Posterior vena cava (tissue), 2 donors: ENCODE measurements around the gene SSTR5. TPM values are rescaled to one million over a fixed set of nuclear protein-coding genes. Genes with fewer than 3 reads are reported as not detected.

Experiments used
- DNase-seq: peaks from one replicate; pipeline ENCODE4 v3.0.0-alpha.2; 2020; ENCODE audit warnings: low spot score
- intact Hi-C, 2 donors: fragments of 100-400 bp; cut with DNase I; formaldehyde crosslinking; loops; one replicate each; pipeline versions ENCODE4 v1.14.1 to v1.14.2; 2022 to 2023
- total RNA-seq, 2 donors: library from RNA; stranded (reverse); fragmentation: NEBNext Ultra II Directional; extraction: Animal tissue kit (Norgen Biotek cat#: 25700); gene quantifications; one replicate each; pipeline ENCODE4 v1.2.1, GENCODE V29; 2021
- donor health status: DM: yes; HTN: yes; CAD: no.
- donor health status: DM: yes; HTN: yes; CAD: no.

The SSTR5 gene
- total RNA-seq, 2 donors from 2014 or later, result not detected

- intact Hi-C loops, result no loop called here
- no peak for DNase-seq
These were observed 23.9 kb downstream of the SSTR5 start, which contains the start of gene C1QTNF8 for GRCh38 chr16:1096169-1097082. TSS of gene C1QTNF8 (minus strand) at chr16:1096244. CDS start at chr16:1094922, 1,322 bp downstream.

GRCh38 chr16:1097156-1097555 is 24.6 kb downstream of the SSTR5 start:
- intact Hi-C loops, result no loop called here
- DNase-seq, result no peak

- intact Hi-C loops, result no loop called here
- no peak for DNase-seq
These were observed 25.3 kb downstream of the SSTR5 start for GRCh38 chr16:1097800-1098199.

DNA sequence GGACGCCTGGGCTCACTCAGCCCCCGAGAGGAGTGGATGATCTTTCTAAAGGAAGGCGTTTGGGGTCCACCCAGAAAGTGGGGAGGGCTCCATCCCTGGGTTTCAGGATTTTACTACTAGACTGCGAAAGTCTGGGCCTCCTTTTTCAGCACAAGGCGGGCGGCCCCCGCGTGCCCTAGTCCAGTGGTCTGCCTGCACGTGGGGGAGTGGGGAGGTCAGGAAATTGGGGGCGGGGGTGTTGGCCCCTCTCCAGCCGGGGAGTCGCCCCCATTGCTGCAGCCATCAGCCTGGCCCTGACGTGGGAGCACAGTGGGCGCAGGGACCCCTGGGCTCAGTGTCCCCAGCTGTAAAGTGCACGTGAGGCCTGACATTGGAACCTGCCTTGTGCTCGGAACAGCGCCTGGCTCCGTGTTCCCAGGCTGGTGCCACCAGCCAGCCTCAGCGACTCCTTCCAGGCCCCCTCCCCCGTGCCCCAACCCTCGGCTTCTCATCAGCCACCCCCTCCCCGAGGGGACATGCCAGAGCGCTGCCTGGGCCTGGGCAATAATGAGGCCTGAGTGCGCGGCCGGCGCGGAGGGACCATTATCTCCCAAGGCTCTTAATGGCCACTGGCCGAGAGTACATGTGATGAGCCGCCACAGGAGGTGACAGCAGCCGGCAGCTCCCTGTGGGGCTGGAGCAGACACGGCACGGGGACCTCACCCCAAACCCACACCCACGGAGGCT is 25.9 kb downstream of the SSTR5 start:
- intact Hi-C loops, result no loop called here

DNA sequence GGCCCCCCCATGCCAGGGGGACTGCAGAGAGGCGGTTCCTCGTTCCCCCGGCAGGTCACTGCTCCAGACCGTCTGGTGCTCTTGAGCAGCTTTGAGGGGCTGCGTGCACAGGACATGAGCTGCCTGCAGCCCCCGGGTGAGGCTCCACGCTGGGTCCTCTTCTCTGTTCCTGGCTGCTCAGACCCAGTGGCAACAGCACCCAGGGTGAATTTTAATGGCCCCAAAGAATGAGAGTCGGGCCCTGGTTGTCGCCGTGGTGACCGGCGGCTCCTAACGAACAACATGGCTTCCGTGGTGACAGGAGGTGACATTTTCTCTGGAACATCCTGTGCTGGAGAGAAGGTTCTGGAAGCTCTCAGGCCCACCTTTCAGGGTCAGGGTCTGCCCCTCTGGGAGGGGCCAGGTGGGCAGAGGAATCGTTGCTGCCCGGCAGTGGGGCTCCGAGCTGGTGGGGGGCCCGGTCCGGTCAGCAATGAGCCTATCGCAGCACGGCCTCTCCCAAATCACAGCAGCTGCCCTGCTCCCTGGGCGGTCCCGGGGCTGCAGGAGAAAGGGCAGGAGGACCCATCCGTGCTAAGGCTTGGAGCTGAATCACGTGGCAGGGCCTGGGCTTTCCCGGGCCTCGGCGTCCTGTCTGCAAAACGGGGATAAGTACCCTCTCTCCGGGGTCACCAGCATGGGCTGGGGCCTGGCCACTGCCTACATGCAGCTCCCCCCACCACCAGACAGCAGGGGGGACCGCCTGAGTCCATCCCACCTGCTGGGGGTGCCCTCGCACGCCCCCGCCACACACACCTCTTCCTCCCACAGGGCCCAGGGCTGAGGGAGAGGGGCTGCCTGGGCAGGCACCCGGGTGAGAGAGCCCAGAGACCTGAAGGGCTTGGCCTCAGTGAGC is 26.9 kb downstream of the SSTR5 start:
- intact Hi-C loops, result no loop called here

More for the DNA sequence above, 25.9 kb downstream of the SSTR5 start:
- no peak for DNase-seq

DNA sequence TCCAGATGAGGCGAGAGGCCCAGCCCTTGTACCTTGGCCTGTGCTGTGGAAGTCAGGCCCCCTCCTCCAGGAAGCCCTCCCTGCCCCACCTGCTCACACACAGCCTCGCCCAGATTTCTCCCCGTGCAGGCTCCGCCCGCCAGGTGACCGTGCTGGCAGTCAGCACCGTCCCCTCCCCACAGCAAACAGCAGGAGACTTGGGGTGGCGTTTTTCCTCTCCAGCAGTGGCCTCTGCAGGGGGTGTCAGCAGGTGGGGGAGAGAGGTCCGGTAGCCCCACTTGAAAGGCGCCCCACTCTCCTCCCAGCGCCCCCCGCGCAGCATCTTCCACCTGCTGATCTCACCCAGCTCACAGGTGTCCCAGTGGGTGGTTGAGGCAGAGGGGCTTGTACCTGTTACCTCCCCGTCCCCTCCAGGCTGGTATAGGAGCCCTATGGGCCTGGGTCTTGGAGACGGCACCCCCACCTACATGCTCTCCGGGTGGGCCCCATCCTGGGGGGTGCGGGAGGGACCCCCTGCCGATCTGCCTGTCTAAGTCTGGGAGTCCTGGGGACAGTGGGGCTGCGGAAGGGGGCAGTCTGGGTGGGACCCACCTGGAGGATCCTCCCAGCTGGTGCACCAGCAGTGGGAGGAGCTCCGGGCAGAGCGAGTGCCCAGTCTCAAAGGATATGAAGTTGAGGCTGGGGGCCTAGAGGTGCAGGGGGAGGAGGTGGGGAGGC is 27.7 kb downstream of the SSTR5 start:
- DNase-seq, result no peak
- intact Hi-C loops, result no loop called here

More for the DNA sequence above, 26.9 kb downstream of the SSTR5 start:
- no peak for DNase-seq

DNA sequence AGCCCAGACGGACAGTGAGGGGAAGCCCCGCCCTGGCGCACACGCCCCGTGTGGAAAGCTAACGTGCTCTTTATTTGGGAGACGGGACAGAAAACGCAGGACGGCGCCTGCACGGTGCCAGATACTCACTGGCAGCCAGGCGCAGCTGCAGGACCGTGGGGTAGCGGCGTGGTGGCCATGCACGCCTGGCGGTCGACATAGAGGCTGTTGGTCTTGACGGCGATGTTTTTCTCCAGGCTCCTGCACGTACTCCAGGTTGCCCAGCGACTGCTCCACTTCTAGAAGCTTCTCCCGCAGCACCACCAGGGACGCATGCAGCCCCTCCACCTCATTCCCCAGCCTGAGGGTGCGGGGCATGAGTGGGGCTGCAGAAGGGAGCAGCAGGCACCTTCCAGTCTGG is 28.6 kb downstream of the SSTR5 start:
- no peak for DNase-seq
- intact Hi-C loops, result no loop called here

DNA sequence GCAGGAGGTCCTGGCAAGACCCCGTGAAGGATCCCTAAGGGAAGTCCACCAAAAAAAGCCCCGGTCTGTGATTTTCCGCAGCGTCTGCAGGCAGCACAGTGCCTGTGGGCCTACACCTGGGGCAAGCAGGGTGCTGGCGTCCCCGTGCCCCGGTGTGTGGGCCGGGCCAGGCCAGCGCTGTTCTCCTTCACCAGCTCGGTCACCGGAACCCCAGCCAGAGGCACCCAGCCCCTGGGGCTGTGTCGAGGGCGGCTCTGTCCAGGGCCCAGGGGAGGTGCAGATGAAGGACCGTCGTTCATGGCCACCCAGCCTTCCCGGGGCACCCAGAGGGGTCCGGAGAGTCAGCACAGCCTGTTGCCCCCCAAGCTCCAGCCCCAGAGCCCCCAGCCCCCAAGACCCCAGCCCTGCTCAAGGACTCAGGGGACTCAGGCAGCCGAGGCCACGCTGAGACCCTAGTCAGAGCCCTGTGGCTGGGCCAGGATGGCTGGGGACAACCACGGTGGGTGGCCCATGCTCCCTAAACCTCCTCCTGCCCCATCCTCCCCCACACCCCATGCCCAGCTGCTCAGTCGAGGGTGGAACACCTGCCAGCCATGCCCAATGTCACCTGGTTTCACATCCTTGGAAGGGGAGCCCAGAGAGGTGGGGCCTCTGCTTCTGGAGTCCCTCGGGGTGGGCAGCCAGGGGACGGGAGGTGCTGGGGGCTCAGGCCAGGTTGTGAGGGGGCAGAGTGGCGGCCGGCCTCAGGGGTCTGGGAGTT is 29.2 kb downstream of the SSTR5 start:
- intact Hi-C loops, result loop anchor here in 1 of 2 donors (2.0 kb wide), 1 partner anchor 45 kb away; no protein-coding TSS in a partner anchor
- no peak for DNase-seq

GRCh38 chr16:1102333-1102700 is 29.8 kb downstream of the SSTR5 start:
- intact Hi-C loops, result loop anchor here in 1 of 2 donors (2.0 kb wide), 1 partner anchor 46 kb away; no protein-coding TSS in a partner anchor
- no peak for DNase-seq

DNA sequence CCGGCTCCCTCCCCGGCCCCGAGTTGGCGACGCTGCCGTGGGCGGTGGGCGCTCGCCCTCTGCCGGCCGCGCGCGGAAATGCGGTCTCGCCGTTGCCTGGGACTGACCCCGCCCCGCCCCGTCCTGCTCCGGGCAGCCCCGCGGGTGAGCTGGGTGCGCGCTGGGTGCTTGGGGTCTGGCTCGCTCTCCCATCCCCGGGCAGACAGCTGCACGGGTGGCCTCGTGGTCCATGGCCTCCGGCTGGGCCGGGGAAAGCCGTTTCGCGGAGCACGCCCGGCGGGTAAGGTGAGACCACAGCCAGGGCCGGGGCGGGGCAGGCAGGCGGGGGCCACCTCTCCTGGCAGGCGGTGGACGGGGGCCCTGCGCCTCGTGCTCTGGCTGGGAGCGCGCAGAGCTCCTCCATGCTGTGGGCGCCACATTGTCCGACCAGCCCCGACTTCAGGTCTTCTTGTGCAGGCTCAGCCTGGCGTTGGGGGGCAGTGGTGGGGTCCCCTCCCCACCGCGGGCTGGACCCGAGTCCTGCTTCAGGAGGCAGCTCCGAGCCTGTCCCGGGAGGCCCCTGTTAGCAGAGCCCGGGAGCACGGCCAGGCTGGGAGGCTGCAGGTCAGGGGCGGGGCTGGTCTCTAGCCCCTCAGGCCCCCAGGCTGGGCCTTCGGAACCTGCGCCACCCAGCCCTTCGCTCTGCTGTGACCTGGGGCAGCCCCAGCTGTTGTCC is 30.5 kb downstream of the SSTR5 start:
- no peak for DNase-seq
- intact Hi-C loops, result loop anchor here in 1 of 2 donors (2.0 kb wide), 1 partner anchor 46 kb away; no protein-coding TSS in a partner anchor

- intact Hi-C loops, result loop anchor here in 1 of 2 donors (2.0 kb wide), 1 partner anchor 47 kb away; no protein-coding TSS in a partner anchor
- DNase-seq, result no peak
These were observed 31.1 kb downstream of the SSTR5 start for GRCh38 chr16:1103636-1103980.

- intact Hi-C loops, result loop anchor here (2.0 kb wide), 1 partner anchor 89 kb away; no protein-coding TSS in a partner anchor
- DNase-seq, result no peak
These were observed 33.5 kb downstream of the SSTR5 start for GRCh38 chr16:1105888-1106620.

- no peak for DNase-seq
- intact Hi-C loops, result loop anchor here (2.0 kb wide), 1 partner anchor 88 kb away; no protein-coding TSS in a partner anchor
These were observed 34.1 kb downstream of the SSTR5 start for GRCh38 chr16:1106659-1107058.

DNA sequence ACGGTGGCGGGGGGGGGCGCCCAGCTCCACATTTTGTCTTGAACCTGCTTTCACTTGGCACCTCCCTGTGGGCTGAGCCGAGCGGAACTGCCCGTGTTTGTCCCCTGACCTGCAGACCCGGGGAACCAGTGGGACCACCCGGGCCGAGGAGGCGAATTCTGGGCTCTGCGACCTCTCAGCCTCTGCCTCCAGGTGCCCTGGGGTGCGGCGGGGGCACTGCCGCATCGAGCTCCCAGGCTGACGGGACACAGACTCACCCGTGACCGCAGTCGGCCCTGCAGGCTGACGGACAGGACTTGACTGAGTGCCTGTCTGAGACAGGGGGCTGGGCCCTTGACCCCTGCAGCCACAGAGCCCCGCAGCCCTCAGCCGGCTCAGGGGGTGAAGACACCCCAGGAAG is 34.6 kb downstream of the SSTR5 start:
- intact Hi-C loops, result loop anchor here (2.0 kb wide), 1 partner anchor 88 kb away; no protein-coding TSS in a partner anchor
- no peak for DNase-seq

DNA sequence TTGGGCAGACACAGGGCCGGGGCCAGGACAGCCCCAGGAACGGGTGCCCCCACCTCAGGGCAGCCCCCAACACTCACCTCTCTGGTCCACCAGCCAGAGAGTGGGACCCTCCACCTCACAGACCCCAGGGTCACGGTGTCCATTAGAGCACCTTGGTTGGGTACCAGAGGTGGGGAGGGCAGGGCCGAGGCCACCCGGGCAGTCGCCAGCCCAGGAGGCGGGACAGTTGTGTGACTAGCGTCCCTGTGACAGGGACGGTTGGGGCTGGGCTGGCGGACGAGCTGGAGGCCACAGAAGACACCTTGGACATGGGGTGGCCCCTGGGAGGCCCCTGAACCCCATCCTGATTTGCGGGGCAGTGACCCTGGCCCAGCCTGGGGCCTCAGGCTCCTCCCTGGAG is 35.2 kb downstream of the SSTR5 start:
- no peak for DNase-seq
- intact Hi-C loops, result loop anchor here (2.0 kb wide), 1 partner anchor 87 kb away; no protein-coding TSS in a partner anchor
